ENCODE results near the gene GRM7.

The GRM7 gene

GRCh38 chr3:7400360-7400759 is 539.4 kb downstream of the GRM7 start:
- no peak for DNase-seq (ENCODE audit: low spot score)

- no peak for DNase-seq (ENCODE audit: low spot score)
Observed at GRCh38 chr3:7401418-7401817, 540.5 kb downstream of the GRM7 start.

GRCh38 chr3:7407107-7407506 is 546.2 kb downstream of the GRM7 start:
- no peak for DNase-seq (ENCODE audit: low spot score)

GRCh38 chr3:7410782-7411181 is 549.9 kb downstream of the GRM7 start:
- no peak for DNase-seq (ENCODE audit: low spot score)

DNA sequence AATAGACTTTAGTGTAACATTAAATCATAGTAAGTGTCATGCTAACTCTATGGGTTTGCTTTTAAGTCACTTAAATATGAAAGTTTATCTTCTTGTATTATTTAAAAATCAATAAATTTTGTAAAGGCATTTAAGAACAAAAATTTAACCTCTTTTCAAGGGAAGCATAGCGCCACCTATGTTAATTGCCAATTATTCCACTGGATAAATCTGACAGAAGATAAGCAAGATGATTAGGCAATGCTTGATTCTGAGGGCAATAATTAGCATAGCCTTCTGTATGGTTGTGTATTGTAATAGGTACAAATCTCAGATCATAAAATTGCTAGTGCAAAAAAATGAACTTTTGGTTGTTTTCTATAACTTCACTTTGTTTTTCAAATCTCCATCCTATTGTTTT is 560.1 kb downstream of the GRM7 start:
- no peak for DNase-seq (ENCODE audit: low spot score)

GRCh38 chr3:7423036-7423435 is 562.1 kb downstream of the GRM7 start:
- no peak for DNase-seq (ENCODE audit: low spot score)

DNA sequence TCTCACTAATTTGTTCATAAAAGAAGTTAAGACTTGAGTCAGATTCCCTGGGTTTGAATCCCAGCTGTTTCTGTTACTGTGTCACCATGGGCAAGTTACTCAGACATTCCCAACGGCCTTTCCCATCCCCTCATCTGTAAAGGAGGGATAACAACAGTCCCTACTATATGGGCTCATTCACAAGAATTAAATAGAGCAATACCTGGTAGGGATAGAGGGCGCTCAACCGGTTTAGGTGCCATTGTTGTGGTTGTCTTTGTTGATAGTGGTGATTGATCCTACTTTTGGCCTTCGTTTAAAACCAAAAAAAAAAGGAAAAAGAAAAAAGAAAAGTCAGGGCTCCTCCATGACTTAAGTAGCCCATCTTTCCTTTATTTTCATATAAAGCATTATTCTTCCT is 563.1 kb downstream of the GRM7 start:
- DNase-seq (ENCODE audit: low spot score), result no peak

- DNase-seq (ENCODE audit: low spot score), result no peak
Observed at GRCh38 chr3:7428206-7428718, 567.3 kb downstream of the GRM7 start.

GRCh38 chr3:7432610-7433009 is 571.7 kb downstream of the GRM7 start:
- DNase-seq (ENCODE audit: low spot score), result no peak

DNA sequence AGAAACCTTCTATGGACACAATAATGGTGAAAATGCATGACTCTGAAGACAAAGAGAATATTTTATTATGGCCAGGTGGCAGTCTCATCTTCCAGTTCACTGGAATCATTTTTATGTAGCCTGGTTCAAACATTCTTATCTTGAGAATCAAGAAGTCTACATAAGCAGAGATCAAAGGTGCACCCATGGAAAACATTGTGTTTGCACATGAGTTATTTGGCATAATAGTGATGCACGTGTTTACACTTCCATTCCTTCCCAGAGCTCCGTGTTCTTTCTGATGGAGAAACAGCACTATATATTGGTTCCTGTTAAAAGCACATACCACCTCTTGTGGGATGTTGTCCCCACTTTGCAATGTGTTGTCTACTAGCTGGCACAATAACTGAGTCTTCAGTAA is 572.2 kb downstream of the GRM7 start:
- no peak for DNase-seq (ENCODE audit: low spot score)

DNA sequence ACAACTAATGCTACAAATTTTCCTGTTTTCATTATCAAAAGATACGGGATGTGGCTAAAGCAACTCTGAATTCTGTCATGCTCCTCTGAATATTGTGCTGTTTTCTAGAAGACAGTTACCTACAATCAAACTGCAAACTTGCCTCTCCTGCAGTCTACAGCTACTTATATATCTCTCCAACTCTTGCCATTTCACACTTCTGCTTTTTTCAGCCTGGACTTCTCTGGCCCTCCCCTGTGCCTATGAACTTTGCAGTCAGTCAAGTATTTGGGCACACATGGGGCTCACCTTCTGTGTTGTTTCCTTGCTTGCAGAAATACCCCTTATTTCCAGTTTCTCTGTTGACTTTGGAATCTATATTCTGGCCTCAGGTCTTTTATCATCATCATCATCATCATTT is 575.6 kb downstream of the GRM7 start:
- no peak for DNase-seq (ENCODE audit: low spot score)

- no peak for DNase-seq (ENCODE audit: low spot score)
Observed at GRCh38 chr3:7437231-7437630, 576.3 kb downstream of the GRM7 start.

DNA sequence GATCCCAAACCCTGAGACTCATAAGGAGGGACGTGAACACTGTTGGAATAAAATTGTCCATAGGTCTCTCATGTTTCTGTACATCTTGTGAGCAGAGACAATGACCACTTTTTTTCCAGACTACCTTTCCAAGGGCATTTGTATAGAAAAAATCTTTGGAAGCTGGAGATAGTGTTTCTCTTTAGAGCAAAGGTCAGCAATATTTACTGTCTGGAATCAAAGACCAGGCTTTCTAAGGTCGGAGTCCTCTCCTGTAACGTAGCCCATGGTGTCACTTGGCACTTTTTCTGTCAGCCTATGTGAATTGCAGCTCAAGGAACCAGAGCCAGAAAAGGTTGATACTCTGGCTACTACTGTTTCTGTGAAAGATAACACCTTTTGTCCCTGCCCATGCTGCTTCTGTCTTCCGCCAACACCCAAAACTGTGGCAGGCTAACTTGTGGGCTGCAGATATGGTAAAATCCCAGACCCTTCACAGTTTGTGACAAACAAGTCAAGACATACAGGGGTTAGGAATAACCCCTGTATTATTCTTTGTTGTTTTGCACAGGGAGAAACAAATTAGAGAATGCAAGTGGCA is 578.3 kb downstream of the GRM7 start:
- DNase-seq (ENCODE audit: low spot score), result no peak

GRCh38 chr3:7444886-7445285 is 584.0 kb downstream of the GRM7 start:
- DNase-seq (ENCODE audit: low spot score), result no peak

DNA sequence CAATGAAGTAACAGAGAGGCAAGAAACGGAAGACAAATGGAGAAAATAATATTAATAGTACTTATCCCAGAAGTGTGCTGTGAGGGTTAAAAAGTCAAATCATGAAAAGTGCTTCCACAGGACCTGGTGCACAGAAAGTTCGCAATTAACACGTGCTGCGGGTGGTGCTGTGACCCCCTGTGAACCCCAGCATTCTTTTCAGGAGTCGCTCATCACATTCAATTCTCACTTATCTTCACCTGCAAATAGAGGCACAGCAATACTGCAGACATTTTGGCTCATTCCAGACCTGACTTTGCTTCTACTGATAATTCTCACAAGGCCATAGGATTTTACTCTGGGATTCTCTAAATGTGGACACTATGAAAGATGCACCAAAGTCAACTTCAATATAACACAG is 584.4 kb downstream of the GRM7 start:
- no peak for DNase-seq (ENCODE audit: low spot score)

GRCh38 chr3:7447197-7447769 is 586.4 kb downstream of the GRM7 start:
- no peak for DNase-seq (ENCODE audit: low spot score)

- no peak for DNase-seq (ENCODE audit: low spot score)
Observed at GRCh38 chr3:7456386-7456785, 595.5 kb downstream of the GRM7 start.

DNA sequence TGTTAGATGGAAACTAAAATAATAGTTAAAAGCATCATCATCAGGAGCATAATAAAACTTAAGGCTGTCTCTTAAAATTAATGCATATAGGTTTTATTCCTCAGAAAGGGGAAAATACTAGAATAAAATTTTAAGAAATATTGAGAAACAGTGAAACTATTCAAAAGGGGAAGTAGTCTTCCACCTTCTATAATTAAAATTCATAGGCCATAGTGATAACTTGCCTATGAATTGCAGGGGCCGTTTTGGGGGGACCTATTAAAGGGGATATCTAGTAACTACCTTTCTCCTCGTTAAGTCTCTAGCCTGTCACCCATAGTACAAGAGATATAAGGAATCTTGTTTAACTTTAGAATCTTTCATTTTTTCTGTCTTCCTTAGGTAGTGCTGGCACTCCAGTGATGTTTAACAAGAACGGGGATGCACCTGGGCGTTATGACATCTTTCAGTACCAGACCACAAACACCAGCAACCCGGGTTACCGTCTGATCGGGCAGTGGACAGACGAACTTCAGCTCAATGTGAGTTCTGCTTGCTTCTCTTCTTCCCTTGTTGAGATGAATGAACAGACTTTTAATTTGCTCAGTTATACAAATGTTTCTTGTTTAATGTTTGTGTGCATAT is 600.4 kb downstream of the GRM7 start:
- DNase-seq (ENCODE audit: low spot score), result no peak

DNA sequence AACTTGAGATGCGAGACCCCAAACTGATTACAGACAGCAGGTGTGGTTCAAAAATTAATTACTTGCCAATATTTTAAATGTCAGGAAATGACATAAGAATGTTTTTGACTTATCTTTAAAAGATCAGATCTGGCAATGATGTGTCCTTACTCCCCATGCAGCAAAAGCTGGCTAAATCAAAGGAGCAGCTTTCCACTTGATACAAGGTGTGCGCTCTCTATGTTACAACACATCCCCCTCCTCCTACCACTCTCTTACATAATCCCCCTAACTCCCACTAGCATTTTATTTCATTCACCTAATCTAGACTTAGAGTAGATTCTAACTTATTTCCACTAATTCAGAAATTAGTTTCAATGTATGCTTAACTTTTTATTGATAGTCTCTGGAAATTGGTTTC is 609.0 kb downstream of the GRM7 start:
- no peak for DNase-seq (ENCODE audit: low spot score)

DNA sequence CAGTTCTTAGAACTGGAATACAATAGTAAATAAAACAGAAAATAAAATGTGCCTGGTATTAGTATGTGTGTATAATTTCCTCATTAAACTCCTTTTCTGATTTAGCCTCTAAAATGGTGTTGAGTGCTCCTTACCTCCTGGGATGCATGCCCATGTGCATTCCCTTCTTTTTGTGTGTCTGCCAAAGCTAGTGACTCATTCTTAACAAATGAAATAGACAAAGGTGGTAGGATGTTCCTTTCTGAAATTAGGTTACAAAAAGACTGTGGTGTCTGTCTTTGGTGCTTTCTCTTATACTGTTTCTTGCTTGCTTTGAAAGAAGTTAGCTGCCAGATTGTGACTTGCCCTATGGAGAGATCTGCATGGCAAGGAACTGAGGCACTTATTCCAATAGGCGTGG is 623.7 kb downstream of the GRM7 start:
- no peak for DNase-seq (ENCODE audit: low spot score)

DNA sequence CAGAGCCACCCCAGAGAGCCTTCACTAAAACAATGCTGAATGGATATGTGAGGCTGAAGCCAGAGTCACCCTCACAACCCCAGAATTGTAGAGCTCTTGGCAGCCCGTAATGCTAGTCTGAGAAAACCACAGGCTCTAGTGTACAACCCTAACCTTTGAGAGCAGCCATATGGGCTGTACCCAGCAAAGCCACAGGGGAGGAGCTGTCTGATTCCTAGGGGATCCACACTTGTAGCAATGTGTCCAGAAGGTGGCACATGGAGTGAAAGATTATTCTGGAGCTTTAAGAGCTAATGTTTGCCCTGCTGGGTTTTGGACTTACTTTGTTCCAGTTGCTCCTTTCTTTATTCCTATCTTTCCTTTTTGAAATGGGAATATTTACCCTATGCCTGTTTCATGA is 626.8 kb downstream of the GRM7 start:
- no peak for DNase-seq (ENCODE audit: low spot score)

- no peak for DNase-seq (ENCODE audit: low spot score)
Observed at GRCh38 chr3:7489417-7489816, 628.5 kb downstream of the GRM7 start.

- DNase-seq (ENCODE audit: low spot score), result no peak
Observed at GRCh38 chr3:7498715-7499114, 637.8 kb downstream of the GRM7 start.

DNA sequence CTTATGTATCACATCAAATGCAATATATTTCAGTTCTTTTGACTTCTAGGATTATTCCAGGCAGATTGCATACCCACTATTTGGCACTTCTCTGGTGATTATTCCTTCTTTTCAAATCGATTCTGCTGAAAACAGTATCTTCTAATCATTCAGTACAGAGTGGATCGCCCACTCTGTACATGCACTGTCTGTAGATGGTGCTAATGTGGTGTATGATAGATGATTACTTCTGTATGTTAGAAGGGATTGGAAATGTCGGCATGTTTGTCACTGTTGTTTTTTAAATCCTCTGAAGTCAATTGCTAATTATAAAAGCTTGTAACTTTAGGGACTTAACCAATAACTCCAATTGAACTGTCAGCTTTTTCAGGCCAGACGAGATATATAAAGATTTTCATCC is 642.5 kb downstream of the GRM7 start:
- DNase-seq (ENCODE audit: low spot score), result no peak
